Upper lobe of right lung (tissue), 1 donor: ENCODE measurements around the gene SSC5D. TPM values are rescaled to one million over a fixed set of nuclear protein-coding genes. Genes with fewer than 3 reads are reported as not detected.

Experiments
- ATAC-seq: fragments of 200-7000 bp; cut with Tn5 transposase; one replicate; pipeline ENCODE4 v1.9.1; 2020; ENCODE audit warnings: mild to moderate bottlenecking, moderate library complexity
- DNase-seq: peaks from one replicate; pipeline ENCODE4 v3.0.0-alpha.2; 2020
- H3K27ac ChIP-seq: fragments of 200-600 bp; one replicate; pipeline ENCODE4 v1.8.0; 2022
- H3K27me3 ChIP-seq: fragments of 200-600 bp; one replicate; pipeline ENCODE4 v1.8.0; 2022; ENCODE audit warnings: mild to moderate bottlenecking
- H3K36me3 ChIP-seq: fragments of 200-600 bp; one replicate; pipeline ENCODE4 v1.8.0; 2022
- H3K4me1 ChIP-seq: fragments of 200-600 bp; one replicate; pipeline ENCODE4 v1.8.0; 2022
- H3K4me3 ChIP-seq: fragments of 200-600 bp; one replicate; pipeline ENCODE4 v1.8.0; 2022; ENCODE audit warnings: mild to moderate bottlenecking
- H3K9me3 ChIP-seq: fragments of 200-600 bp; one replicate; pipeline ENCODE4 v1.8.0; 2022
- intact Hi-C: fragments of 100-400 bp; cut with DNase I; formaldehyde crosslinking; loops from one replicate; pipeline ENCODE4 v1.11.0; 2022
- total RNA-seq: library from RNA; stranded (reverse); fragmentation: NEBNext Ultra II Directional; extraction: Animal tissue kit (Norgen Biotek cat#: 25700); gene quantifications from one replicate; pipeline ENCODE4 v1.2.1, GENCODE V29; 2021
- TF ChIP-seq, protein P1 (sequence below): fragments of 200-600 bp; IDR thresholded peaks from one replicate; pipeline ENCODE4 v1.8.0; 2022; ENCODE audit warnings: antibody characterized with exemption
- donor health status: DM: no; HTN: yes; CAD: no; lungs with severe emphysema.

Gene SSC5D
- total RNA-seq, 1 donor from 2014 or later, result 6.0 TPM

DNA sequence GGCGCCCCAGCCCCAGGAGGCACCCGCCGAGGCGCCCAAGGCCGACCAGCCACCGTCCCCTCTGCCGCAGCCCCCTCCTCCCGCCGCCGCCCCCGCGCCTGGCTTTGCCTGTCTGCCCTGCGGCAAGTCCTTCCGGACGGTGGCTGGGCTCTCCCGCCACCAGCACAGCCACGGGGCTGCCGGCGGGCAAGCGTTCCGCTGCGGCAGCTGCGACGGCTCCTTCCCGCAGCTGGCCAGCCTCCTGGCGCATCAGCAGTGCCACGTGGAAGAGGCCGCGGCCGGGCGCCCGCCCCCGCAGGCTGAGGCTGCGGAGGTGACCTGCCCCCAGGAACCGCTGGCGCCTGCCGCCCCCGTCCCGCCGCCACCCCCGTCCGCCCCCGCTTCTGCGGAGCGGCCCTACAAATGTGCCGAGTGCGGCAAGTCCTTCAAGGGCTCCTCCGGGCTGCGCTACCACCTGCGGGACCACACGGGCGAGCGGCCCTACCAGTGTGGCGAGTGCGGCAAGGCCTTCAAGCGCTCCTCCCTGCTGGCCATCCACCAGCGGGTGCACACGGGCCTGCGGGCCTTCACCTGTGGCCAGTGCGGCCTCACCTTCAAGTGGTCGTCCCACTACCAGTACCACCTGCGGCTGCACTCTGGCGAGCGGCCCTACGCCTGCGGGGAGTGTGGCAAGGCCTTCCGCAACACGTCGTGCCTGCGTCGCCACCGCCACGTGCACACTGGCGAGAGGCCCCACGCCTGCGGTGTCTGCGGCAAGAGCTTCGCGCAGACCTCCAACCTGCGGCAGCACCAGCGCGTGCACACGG lies 5.9 kb upstream of the SSC5D start:
- ATAC-seq (no peak), DNase-seq (no peak)
- TF ChIP-seq, protein P1, sequence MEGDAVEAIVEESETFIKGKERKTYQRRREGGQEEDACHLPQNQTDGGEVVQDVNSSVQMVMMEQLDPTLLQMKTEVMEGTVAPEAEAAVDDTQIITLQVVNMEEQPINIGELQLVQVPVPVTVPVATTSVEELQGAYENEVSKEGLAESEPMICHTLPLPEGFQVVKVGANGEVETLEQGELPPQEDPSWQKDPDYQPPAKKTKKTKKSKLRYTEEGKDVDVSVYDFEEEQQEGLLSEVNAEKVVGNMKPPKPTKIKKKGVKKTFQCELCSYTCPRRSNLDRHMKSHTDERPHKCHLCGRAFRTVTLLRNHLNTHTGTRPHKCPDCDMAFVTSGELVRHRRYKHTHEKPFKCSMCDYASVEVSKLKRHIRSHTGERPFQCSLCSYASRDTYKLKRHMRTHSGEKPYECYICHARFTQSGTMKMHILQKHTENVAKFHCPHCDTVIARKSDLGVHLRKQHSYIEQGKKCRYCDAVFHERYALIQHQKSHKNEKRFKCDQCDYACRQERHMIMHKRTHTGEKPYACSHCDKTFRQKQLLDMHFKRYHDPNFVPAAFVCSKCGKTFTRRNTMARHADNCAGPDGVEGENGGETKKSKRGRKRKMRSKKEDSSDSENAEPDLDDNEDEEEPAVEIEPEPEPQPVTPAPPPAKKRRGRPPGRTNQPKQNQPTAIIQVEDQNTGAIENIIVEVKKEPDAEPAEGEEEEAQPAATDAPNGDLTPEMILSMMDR, result no peak
- Histone ChIP-seq H3K36me3 (peaks cover 5% of the 10 kb centered on the region), H3K4me3 (no peak overlapping the region), H3K27ac (no peak overlapping the region), H3K9me3 (no peaks in the 10 kb centered on the region), H3K27me3 (no peaks in the 10 kb centered on the region), H3K4me1 (peaks cover 13% of the 10 kb centered on the region)
- intact Hi-C loops, result no loop called here

DNA sequence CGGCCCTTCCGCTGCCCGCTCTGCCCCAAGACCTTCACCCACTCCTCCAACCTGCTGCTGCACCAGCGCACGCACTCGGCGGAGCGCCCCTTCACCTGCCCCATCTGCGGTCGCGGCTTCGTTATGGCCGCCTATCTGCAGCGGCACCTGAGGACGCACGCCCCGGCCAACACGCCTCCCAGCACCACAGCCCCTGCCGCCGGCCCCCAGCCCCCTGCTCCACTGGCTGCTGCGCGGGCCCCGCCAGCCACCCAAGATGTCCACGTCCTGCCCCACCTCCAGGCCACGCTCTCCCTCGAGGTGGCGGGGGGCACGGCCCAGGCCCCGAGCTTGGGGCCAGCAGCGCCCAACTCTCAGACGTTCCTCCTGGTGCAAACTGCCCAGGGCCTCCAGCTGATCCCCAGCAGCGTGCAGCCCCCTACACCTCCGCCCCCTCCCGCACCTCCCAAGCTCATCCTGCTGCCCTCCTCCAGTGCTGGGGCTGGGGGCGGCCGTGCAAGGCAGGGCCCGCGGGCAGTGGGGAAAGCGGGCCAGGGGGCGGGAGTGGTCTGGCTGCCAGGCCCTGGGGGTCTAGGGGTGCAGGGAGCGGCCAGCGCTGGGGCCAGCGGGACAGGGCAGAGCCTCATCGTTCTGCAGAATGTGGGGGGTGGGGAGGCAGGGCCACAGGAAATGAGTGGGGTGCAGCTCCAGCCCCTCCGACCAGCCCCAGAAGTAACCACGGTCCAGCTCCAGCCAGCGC lies 5.1 kb upstream of the SSC5D start:
- intact Hi-C loops, result no loop called here
- H3K27ac ChIP-seq, result no peak overlapping the region
- ATAC-seq, result no peak
- TF ChIP-seq, protein P1, result no peak
- H3K4me1 ChIP-seq, result peaks cover 8% of the 10 kb centered on the region
- no peak overlapping the region for H3K4me3 ChIP-seq
- H3K9me3 ChIP-seq, result no peaks in the 10 kb centered on the region
- H3K36me3 ChIP-seq, result peaks cover 5% of the 10 kb centered on the region
- no peak for DNase-seq
- no peaks in the 10 kb centered on the region for H3K27me3 ChIP-seq

DNA sequence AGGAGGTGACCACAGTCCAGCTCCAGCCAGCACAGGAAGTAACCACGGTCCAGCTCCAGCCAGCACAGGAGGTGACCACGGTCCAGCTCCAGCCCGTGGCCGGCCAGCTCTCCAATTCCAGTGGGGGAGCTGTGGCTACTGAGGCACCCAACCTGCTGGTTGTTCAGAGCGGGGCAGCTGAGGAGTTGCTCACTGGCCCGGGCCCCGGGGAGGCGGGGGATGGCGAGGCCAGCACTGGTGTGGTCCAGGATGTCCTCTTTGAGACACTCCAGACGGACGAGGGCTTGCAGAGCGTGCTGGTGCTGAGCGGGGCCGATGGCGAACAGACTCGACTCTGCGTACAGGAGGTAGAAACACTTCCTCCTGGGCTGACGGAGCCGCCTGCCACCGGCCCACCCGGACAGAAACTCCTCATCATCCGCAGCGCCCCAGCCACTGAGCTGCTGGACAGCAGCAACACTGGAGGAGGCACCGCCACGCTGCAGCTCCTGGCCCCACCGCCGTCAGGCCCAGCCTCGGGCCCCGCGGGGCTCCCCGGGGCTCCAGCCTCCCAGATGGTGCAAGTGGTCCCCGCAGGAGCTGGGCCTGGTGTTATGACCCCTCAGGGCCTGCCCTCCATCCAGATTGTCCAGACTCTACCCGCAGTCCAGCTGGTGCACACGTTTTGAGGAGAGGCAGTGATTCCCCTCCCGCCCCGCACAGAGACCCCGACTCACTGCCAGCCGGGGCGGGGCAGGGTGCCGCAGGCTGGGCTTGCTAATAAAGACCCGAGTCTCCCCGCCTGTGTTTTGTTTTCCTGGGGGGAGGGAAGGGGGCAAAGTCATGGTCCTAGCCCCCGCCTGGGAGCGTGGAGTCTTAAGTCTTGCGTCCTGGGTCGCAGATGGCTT lies 4.3 kb upstream of the SSC5D start:
- DNase-seq (no peak), ATAC-seq (no peak)
- H3K4me3 ChIP-seq, result peak overlapping the region; percentile 55
- intact Hi-C loops, result no loop called here
- H3K4me1 ChIP-seq, result peaks cover 8% of the 10 kb centered on the region
- TF ChIP-seq, protein P1, result no peak
- H3K27ac ChIP-seq, result peak overlapping the region; percentile 69
- peaks cover 5% of the 10 kb centered on the region for H3K36me3 ChIP-seq
- no peaks in the 10 kb centered on the region for H3K27me3 ChIP-seq
- H3K9me3 ChIP-seq, result no peaks in the 10 kb centered on the region

DNA sequence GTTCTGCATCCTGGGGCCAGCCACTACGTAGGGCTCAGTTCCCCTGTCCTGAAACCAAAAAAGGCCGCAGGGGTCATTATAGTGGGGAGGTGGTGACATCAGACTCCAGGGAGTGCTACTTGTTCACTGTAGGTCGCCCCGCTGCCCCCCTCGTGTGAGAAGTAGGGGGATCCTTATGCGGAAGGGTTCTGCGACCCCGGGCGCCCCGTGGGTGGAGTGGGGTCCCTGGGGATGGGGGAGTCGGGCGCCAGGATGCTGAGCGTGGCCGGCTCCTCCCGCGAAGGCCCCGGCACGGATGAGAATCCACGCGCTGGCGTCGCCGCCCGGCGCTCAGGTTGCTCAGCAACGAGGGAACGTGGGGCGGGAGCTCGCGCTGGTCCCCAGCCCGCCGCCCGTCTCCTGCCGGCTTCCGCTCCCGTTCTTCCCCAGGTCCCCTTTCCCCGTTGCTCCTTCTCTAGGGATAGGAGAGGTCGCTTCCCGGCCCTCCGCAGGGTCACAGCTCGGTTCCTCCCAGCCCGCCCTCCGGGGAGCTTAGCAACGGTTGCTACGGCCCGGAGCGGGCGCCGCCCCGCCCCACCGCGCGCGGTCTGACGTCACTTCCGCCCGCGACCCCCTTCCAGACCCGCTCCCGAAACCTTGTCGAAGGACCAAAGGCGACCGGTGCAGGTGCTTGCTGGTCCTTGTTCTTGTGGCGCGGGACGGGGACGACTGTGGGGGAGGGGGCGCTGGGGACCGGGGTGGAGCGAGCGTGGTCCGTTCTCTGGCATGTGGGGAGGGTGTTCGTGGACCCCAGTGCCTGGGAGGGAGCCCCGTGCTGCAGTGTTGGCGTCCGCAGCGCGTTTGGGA lies 3.4 kb upstream of the SSC5D start, which contains the start of gene NAT14:
NAT14 (plus strand) TSS at position 596 of the 846 bp plus-strand sequence. CDS start 521 bp downstream, outside the sequence.
- H3K27ac ChIP-seq, result peak within 1 kb of the TSS; percentile 69

More for the DNA sequence above, 3.4 kb upstream of the SSC5D start, which contains the start of gene NAT14:
- ATAC-seq (peak; percentile 53), DNase-seq (peak; percentile 81)
- H3K36me3 ChIP-seq, result peaks cover 5% of the 10 kb centered on the region
- no peaks in the 10 kb centered on the region for H3K9me3 ChIP-seq
- TF ChIP-seq, protein P1, result no peak
- peaks cover 8% of the 10 kb centered on the region for H3K4me1 ChIP-seq
- no peaks in the 10 kb centered on the region for H3K27me3 ChIP-seq
- intact Hi-C loops, result no loop called here
- peak within 1 kb of the TSS; percentile 55 for H3K4me3 ChIP-seq
